NT2/D1 (cell line): ENCODE data around the gene MED6.

Experiments used
- YY1 ChIP-seq: IDR thresholded peaks from 2 replicates; pipeline ENCODE4 v1.6.1; 2011; ENCODE audit not compliant: insufficient read length, insufficient read depth
- ZNF274 ChIP-seq: IDR thresholded peaks from 2 replicates; pipeline ENCODE4 v1.6.1; 2011; ENCODE audit warnings: mild to moderate bottlenecking, low read depth, low read length

DNA sequence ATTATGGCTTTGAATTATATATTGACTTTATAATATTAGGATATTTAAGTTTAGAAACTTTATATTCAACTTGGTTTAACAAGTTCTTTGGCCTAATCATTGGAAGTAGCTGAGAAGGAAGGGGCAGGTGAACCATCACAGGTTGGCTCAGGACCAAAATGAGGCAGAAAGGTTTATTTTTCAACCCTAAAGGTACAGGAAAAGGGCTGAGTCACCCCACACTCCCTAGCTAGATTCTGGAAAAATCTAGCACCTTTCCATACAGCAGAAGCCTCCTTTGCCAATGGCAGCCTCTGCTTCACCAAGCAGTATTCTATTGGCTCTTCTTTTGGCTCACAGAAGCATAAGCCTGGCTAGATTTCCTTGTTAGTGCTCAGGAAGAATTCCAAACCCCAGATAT lies 19.3 kb upstream of the MED6 start:
- TF ChIP-seq ZNF274 = no peak
- no peak for TF ChIP-seq YY1
